Gastrocnemius medialis (tissue), 4 donors: ENCODE measurements around the gene ZG16B.

Experiments used
- POLR2A ChIP-seq, 2 donors: fragments of 450-650 bp; IDR thresholded peaks; one replicate each; pipeline ENCODE4 v1.6.1; 2017; ENCODE audit warnings: antibody characterized with exemption in 2 of 2, mild to moderate bottlenecking in 2 of 2, moderate library complexity in 2 of 2
- TF ChIP-seq, protein P1 (sequence below), 5 experiments: fragments of 450-650 bp in 3 of 5; fragments of 200-600 bp in 2 of 5; sonication (generic) in 2 of 5; IDR thresholded peaks in 4 of 5; conservative IDR thresholded peaks in 1 of 5; 1 replicate in 4 of 5; 2 replicates in 1 of 5; pipeline ENCODE4 v1.5.1; 2016 to 2019; ENCODE audit warnings: antibody characterized with exemption in 5 of 5, mild to moderate bottlenecking in 3 of 5, moderate library complexity in 3 of 5

GRCh38 chr16:2804728-2805127 is 25.4 kb upstream of the ZG16B start:
- TF ChIP-seq, protein P1, sequence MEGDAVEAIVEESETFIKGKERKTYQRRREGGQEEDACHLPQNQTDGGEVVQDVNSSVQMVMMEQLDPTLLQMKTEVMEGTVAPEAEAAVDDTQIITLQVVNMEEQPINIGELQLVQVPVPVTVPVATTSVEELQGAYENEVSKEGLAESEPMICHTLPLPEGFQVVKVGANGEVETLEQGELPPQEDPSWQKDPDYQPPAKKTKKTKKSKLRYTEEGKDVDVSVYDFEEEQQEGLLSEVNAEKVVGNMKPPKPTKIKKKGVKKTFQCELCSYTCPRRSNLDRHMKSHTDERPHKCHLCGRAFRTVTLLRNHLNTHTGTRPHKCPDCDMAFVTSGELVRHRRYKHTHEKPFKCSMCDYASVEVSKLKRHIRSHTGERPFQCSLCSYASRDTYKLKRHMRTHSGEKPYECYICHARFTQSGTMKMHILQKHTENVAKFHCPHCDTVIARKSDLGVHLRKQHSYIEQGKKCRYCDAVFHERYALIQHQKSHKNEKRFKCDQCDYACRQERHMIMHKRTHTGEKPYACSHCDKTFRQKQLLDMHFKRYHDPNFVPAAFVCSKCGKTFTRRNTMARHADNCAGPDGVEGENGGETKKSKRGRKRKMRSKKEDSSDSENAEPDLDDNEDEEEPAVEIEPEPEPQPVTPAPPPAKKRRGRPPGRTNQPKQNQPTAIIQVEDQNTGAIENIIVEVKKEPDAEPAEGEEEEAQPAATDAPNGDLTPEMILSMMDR (IDR thresholded peaks at IDR 0.05 in 4 of 5, conservative IDR thresholded peaks at IDR 0.05 in 1 of 5) = no peak
- TF ChIP-seq POLR2A (IDR thresholded peaks at IDR 0.05) = no peak
